ENCODE measurements around the gene CARD10. TPM values are rescaled to one million over a fixed set of nuclear protein-coding genes. Genes with fewer than 3 reads are reported as not detected.

The CARD10 gene
- total RNA-seq, 1 experiment from 2014 or later = 17.5 TPM

- TF ChIP-seq GABPB1 (CRISPR knock-in tag; IDR thresholded peaks at IDR 0.05) (no peak), ZNF263 (CRISPR knock-in tag; IDR thresholded peaks at IDR 0.05; ENCODE audit: low read depth) (no peak), SMAD4 (CRISPR knock-in tag; IDR thresholded peaks at IDR 0.05) (no peak), FOXP4 (CRISPR knock-in tag; IDR thresholded peaks at IDR 0.05) (no peak), TCF7 (CRISPR knock-in tag; IDR thresholded peaks at IDR 0.05; ENCODE audit: low read depth) (no peak), ZBTB21 (CRISPR knock-in tag; IDR thresholded peaks at IDR 0.05; ENCODE audit: borderline replicate concordance) (no peak), E2F1 (CRISPR knock-in tag; IDR thresholded peaks at IDR 0.05) (no peak), ZNF121 (CRISPR knock-in tag; IDR thresholded peaks at IDR 0.05) (no peak), USF2 (CRISPR knock-in tag; IDR thresholded peaks at IDR 0.05) (no peak), CBFB (CRISPR knock-in tag; IDR thresholded peaks at IDR 0.05; ENCODE audit: low read depth) (no peak), ZNF317 (CRISPR knock-in tag; IDR thresholded peaks at IDR 0.05; ENCODE audit: borderline replicate concordance, low read depth) (no peak), OVOL2 (CRISPR knock-in tag; IDR thresholded peaks at IDR 0.05; ENCODE audit: borderline replicate concordance) (no peak), ATF3 (CRISPR knock-in tag; conservative IDR thresholded peaks at IDR 0.05) (no peak), CTCF (IDR thresholded peaks at IDR 0.05) (no peak), ZBTB43 (CRISPR knock-in tag; IDR thresholded peaks at IDR 0.05) (no peak), GTF2I (CRISPR knock-in tag; conservative IDR thresholded peaks at IDR 0.05) (no peak), CDX4 (CRISPR knock-in tag; IDR thresholded peaks at IDR 0.05; ENCODE audit: borderline replicate concordance) (no peak), KAT7 (CRISPR knock-in tag; IDR thresholded peaks at IDR 0.05; ENCODE audit: borderline replicate concordance) (no peak), CREB1 (CRISPR knock-in tag; IDR thresholded peaks at IDR 0.05) (no peak), HMGA2 (CRISPR knock-in tag; IDR thresholded peaks at IDR 0.05) (no peak)
- Mint-ChIP-seq H3K4me1 (no peaks in the 10 kb centered on the region; the same call in 1 of the 2 replicates), H3K27ac (no peak overlapping the region), H3K4me3 (no peak overlapping the region), H3K27me3 (ENCODE audit: low read depth) (peaks cover 1% of the 10 kb centered on the region; the same call in 1 of the 2 replicates), H3K36me3 (peaks cover 5% of the 10 kb centered on the region; the same call in 1 of the 2 replicates), H3K9me3 (peaks cover 13% of the 10 kb centered on the region)
- ChIA-PET POLR2A (no interaction called here), CTCF (interaction anchor here (0.8 to 2.2 kb wide), 5 partner anchors 8 to 250 kb away, joined by 3 to 7 read pairs (median 5); no protein-coding TSS in a partner anchor)
- DNase-seq (ENCODE audit: low spot score) (no peak), ATAC-seq (no peak)
These were observed 69.7 kb downstream of the CARD10 start for GRCh38 chr22:37449331-37450001.

All from WTC11 (cell line).